ENCODE results near the gene CREG2.

DNA sequence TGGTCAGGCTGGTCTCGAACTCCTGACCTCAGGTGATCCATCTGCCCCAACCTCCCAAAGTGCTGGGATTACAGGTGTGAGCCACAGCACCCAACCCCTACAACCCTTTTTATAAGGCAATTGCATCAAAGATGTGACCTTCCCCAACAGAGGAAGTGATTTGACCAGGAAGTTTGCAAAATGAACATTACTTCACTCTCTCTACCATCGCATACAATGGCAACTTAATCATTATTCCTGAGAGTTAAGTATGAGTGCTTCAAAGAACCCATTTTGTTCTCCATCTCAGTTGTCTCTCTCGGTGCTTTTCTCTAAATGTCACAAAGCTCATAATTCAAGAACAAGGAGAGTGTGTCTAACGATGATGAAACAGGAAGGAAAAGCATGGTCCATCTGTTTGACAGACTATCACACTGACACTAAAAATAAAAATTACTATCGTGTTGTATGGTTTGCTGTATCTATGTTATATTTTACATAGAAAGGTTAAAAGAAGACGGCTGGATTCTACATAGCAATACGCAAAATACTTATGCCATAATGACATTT lies 18.1 kb upstream of the CREG2 start:
- TF ChIP-seq POLR2AphosphoS5 (IDR thresholded peaks at IDR 0.05; ENCODE audit: low read depth) (no peak), JUNB (IDR thresholded peaks at IDR 0.05; ENCODE audit: unreplicated experiment) (no peak), EZH2 (IDR thresholded peaks at IDR 0.05; ENCODE audit: low read depth, unreplicated experiment) (no peak), EZH2phosphoT487 (IDR thresholded peaks at IDR 0.05; ENCODE audit: unreplicated experiment) (no peak), ZNF331 (CRISPR knock-in tag; IDR thresholded peaks at IDR 0.05; ENCODE audit: low read depth) (no peak), CREB1 (CRISPR knock-in tag; IDR thresholded peaks at IDR 0.05; ENCODE audit: low read depth) (no peak), NANOG (IDR thresholded peaks at IDR 0.05; ENCODE audit: borderline replicate concordance) (no peak)
- TF ChIP-seq, protein P1, sequence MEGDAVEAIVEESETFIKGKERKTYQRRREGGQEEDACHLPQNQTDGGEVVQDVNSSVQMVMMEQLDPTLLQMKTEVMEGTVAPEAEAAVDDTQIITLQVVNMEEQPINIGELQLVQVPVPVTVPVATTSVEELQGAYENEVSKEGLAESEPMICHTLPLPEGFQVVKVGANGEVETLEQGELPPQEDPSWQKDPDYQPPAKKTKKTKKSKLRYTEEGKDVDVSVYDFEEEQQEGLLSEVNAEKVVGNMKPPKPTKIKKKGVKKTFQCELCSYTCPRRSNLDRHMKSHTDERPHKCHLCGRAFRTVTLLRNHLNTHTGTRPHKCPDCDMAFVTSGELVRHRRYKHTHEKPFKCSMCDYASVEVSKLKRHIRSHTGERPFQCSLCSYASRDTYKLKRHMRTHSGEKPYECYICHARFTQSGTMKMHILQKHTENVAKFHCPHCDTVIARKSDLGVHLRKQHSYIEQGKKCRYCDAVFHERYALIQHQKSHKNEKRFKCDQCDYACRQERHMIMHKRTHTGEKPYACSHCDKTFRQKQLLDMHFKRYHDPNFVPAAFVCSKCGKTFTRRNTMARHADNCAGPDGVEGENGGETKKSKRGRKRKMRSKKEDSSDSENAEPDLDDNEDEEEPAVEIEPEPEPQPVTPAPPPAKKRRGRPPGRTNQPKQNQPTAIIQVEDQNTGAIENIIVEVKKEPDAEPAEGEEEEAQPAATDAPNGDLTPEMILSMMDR (conservative IDR thresholded peaks at IDR 0.05; ENCODE audit: low read depth in 2 of 2): no peak
- TF ChIP-seq, protein P2, sequence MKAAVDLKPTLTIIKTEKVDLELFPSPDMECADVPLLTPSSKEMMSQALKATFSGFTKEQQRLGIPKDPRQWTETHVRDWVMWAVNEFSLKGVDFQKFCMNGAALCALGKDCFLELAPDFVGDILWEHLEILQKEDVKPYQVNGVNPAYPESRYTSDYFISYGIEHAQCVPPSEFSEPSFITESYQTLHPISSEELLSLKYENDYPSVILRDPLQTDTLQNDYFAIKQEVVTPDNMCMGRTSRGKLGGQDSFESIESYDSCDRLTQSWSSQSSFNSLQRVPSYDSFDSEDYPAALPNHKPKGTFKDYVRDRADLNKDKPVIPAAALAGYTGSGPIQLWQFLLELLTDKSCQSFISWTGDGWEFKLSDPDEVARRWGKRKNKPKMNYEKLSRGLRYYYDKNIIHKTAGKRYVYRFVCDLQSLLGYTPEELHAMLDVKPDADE (IDR thresholded peaks at IDR 0.05): no peak
- TF ChIP-seq, protein P3, sequence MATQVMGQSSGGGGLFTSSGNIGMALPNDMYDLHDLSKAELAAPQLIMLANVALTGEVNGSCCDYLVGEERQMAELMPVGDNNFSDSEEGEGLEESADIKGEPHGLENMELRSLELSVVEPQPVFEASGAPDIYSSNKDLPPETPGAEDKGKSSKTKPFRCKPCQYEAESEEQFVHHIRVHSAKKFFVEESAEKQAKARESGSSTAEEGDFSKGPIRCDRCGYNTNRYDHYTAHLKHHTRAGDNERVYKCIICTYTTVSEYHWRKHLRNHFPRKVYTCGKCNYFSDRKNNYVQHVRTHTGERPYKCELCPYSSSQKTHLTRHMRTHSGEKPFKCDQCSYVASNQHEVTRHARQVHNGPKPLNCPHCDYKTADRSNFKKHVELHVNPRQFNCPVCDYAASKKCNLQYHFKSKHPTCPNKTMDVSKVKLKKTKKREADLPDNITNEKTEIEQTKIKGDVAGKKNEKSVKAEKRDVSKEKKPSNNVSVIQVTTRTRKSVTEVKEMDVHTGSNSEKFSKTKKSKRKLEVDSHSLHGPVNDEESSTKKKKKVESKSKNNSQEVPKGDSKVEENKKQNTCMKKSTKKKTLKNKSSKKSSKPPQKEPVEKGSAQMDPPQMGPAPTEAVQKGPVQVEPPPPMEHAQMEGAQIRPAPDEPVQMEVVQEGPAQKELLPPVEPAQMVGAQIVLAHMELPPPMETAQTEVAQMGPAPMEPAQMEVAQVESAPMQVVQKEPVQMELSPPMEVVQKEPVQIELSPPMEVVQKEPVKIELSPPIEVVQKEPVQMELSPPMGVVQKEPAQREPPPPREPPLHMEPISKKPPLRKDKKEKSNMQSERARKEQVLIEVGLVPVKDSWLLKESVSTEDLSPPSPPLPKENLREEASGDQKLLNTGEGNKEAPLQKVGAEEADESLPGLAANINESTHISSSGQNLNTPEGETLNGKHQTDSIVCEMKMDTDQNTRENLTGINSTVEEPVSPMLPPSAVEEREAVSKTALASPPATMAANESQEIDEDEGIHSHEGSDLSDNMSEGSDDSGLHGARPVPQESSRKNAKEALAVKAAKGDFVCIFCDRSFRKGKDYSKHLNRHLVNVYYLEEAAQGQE (IDR thresholded peaks at IDR 0.05; ENCODE audit: unreplicated experiment): no peak

Measured in GM23338 (cell line).